OCI-LY7 (cell line): Measurements from ENCODE around the gene SYNJ2.

Source experiments
- EZH2phosphoT487 ChIP-seq: fragments of 200-600 bp; sonication (generic); IDR thresholded peaks from 2 replicates; pipeline ENCODE4 v1.6.1; 2018; ENCODE audit warnings: low read depth, borderline replicate concordance, mild to moderate bottlenecking, mixed run types, antibody characterized with exemption, low read length, moderate library complexity, mixed read lengths
- TF ChIP-seq, protein P1 (sequence below): fragments of 200-600 bp; sonication (generic); conservative IDR thresholded peaks from 2 replicates; pipeline ENCODE4 v1.5.1; 2014; ENCODE audit warnings: mild to moderate bottlenecking, antibody characterized with exemption, low read length, moderate library complexity, mixed read lengths

DNA sequence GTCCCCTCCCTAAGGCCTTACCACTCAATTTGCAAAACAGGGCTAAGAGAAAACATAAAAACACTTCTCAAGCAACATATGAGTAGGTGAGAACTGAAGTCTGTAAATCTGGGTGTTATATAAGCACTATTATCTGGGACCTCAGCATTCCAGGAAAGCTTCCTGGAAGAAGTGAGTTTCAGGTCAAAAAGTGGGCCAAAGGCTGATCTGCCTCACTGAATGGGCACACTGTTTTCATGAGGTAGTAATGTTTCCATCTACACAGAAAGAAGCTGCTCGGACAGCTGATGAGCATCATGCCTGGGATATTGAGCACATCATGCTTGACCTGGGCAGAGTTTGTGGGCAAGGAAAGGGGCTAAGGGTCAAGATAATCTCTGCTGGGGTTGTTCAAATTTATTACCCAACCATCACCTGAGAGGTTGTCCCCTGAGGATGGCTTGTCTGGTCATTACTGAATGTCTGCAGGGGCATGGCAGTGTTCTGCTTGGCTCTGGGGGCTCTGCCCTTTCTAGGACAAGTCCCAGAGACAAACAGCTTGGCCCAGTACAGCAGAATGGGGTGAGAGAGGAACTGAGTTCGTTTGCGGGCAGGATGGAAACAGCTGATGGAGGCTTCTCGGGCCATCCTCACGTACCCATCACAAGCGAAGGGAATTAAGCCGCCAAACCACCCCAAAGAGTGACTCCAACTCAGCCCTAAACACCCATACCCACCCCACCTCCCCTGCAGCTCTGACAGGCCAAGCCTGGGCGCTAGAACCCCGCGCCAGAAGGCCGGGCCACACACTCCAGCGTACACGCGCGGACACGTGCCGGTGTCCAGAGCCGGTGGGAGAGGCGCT is 1.2 kb upstream of the SYNJ2 start:
- TF ChIP-seq, protein P1, sequence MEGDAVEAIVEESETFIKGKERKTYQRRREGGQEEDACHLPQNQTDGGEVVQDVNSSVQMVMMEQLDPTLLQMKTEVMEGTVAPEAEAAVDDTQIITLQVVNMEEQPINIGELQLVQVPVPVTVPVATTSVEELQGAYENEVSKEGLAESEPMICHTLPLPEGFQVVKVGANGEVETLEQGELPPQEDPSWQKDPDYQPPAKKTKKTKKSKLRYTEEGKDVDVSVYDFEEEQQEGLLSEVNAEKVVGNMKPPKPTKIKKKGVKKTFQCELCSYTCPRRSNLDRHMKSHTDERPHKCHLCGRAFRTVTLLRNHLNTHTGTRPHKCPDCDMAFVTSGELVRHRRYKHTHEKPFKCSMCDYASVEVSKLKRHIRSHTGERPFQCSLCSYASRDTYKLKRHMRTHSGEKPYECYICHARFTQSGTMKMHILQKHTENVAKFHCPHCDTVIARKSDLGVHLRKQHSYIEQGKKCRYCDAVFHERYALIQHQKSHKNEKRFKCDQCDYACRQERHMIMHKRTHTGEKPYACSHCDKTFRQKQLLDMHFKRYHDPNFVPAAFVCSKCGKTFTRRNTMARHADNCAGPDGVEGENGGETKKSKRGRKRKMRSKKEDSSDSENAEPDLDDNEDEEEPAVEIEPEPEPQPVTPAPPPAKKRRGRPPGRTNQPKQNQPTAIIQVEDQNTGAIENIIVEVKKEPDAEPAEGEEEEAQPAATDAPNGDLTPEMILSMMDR: no peak
- no peak for TF ChIP-seq EZH2phosphoT487
